Common myeloid progenitor, CD34-positive (primary cell): ENCODE measurements around the gene RSPH10B.
"Not testable (repeated sequence)": the region's sequence is repeated elsewhere in the genome, so short reads cannot be mapped to it uniquely, and the experiment has no call there.

ENCODE experiments used
- CTCF ChIA-PET: fragments of 350-600 bp; sonication (Branson Sonifier 250); formaldehyde crosslinking; loops from one replicate; lab custom pipeline; 2021; ENCODE audit warnings: antibody characterized with exemption; lab: Charles Lee
- POLR2A ChIA-PET: fragments of 350-600 bp; sonication (Branson Sonifier 250); formaldehyde crosslinking; loops from one replicate; lab custom pipeline; 2021; ENCODE audit warnings: antibody characterized with exemption; lab: Charles Lee
- DNase-seq, 3 donors: peaks; one replicate each; pipeline versions ENCODE4 v3.0.0 to v3.0.0-alpha.2; 2013
- H3K27ac ChIP-seq, 2 experiments: 1 replicate in 1 of 2; 2 replicates in 1 of 2; pipeline ENCODE4 v1.7.0; 2013; ENCODE audit warnings: inconsistent platforms in 2 of 2, low read length in 2 of 2, mild to moderate bottlenecking in 2 of 2, low read depth in 1 of 2, moderate library complexity in 1 of 2; ENCODE audit not compliant: severe bottlenecking in 2 of 2, insufficient read depth in 1 of 2, poor library complexity in 1 of 2
- H3K27me3 ChIP-seq, 5 experiments: replicated peaks in 2 of 5; 1 replicate in 3 of 5; 2 replicates in 2 of 5; pipeline versions ENCODE4 v1.6.1 to v1.7.0; 2013; ENCODE audit warnings: low read length in 4 of 5, mild to moderate bottlenecking in 2 of 5, moderate library complexity in 2 of 5, inconsistent platforms in 1 of 5; ENCODE audit not compliant: insufficient read depth in 5 of 5, control insufficient read depth in 4 of 5
- H3K36me3 ChIP-seq, 4 experiments: 1 replicate in 2 of 4; 2 replicates in 2 of 4; pipeline versions ENCODE4 v1.6.1 to v1.7.0; 2013; ENCODE audit warnings: low read length in 3 of 4, control low read depth in 1 of 4, mild to moderate bottlenecking in 1 of 4; ENCODE audit not compliant: control insufficient read depth in 4 of 4, insufficient read depth in 4 of 4
- H3K4me1 ChIP-seq, 4 experiments: 1 replicate in 3 of 4; 2 replicates in 1 of 4; pipeline versions ENCODE4 v1.6.1 to v1.7.1; 2013; ENCODE audit warnings: low read length in 3 of 4, mild to moderate bottlenecking in 3 of 4, control low read depth in 1 of 4, inconsistent platforms in 1 of 4, moderate library complexity in 1 of 4; ENCODE audit not compliant: control insufficient read depth in 4 of 4, insufficient read depth in 4 of 4; ENCODE audit errors: control extremely low read depth in 1 of 4
- H3K4me3 ChIP-seq, 7 experiments: 1 replicate in 4 of 7; 2 replicates in 3 of 7; pipeline versions ENCODE4 v1.5.1 to v1.7.0; 2013; ENCODE audit warnings: mild to moderate bottlenecking in 7 of 7, low read length in 6 of 7, moderate library complexity in 6 of 7, inconsistent platforms in 2 of 7, low read depth in 2 of 7, control low read depth in 1 of 7; ENCODE audit not compliant: insufficient read depth in 4 of 7, control insufficient read depth in 1 of 7; ENCODE audit errors: extremely low read depth in 1 of 7
- H3K9me3 ChIP-seq, 5 experiments: 1 replicate in 4 of 5; 2 replicates in 1 of 5; pipeline versions ENCODE4 v1.6.1 to v1.7.1; 2013; ENCODE audit warnings: low read length in 4 of 5, mild to moderate bottlenecking in 2 of 5, inconsistent platforms in 1 of 5, low read depth in 1 of 5, moderate library complexity in 1 of 5; ENCODE audit not compliant: control insufficient read depth in 4 of 5, insufficient read depth in 2 of 5; ENCODE audit errors: control extremely low read depth in 1 of 5
- WGBS: methylation state at CpG from one replicate; pipeline ENCODE4 v1.1.5; 2013; ENCODE audit not compliant: insufficient coverage; 5-methylcytosine and 5-hydroxymethylcytosine counted together

Gene RSPH10B

DNA sequence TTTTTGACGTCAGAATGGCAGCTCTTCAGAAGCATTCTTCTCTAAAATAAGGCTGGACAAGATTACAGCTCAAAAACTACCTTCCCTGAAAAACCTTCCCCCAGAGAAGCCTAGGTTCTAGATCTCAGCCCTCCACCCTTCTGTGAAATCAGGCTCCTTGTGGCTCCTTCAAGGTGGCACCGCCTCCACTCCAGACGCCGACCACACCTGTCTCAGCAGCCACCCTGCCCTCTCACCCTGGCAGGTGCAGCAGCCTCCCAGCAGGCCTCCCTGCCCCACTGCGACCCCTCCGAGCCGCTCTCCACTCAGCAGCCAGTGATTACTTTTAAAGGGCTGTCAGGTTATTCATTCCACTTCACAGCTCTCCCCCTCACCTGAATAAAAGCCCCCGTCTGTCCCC is 3.1 kb upstream of the RSPH10B start:
- CTCF ChIA-PET, POLR2A ChIA-PET, H3K27me3 ChIP-seq, H3K4me3 ChIP-seq, H3K4me1 ChIP-seq, H3K9me3 ChIP-seq, H3K36me3 ChIP-seq, H3K27ac ChIP-seq, DNase-seq: not testable (repeated sequence)
- WGBS: no CpG with 5 or more reads among the region's 8 CpGs

GRCh38 chr7:5963810-5964209 is 6.7 kb downstream of the RSPH10B start:
- POLR2A ChIA-PET, H3K27ac ChIP-seq, DNase-seq, H3K4me1 ChIP-seq, H3K27me3 ChIP-seq, H3K4me3 ChIP-seq, H3K9me3 ChIP-seq, H3K36me3 ChIP-seq, CTCF ChIA-PET: not testable (repeated sequence)
- no CpG with 5 or more reads among the region's 7 CpGs for WGBS

DNA sequence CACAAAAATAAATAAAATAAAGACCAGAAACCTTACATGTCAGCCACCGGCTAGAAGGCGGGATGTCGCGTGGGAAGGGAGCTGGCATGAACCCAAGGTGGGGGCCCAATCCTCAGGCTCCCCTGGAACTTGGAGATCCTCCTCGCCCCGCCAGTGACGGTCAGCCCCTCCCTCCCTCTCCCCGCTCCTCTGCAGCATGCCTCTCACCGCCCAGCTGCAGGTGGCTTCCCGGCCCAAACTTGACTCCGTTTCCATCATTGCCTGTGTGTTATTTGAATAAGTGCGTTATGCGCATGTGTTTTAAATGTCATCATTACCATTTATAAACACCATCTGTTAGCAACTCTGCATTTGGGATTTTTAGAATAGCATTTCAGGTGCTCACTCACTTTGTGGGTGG is 7.3 kb downstream of the RSPH10B start:
- H3K36me3 ChIP-seq, H3K4me1 ChIP-seq, H3K27ac ChIP-seq, H3K27me3 ChIP-seq, DNase-seq, CTCF ChIA-PET, H3K4me3 ChIP-seq, POLR2A ChIA-PET, H3K9me3 ChIP-seq: not testable (repeated sequence)
- WGBS: no CpG with 5 or more reads among the region's 13 CpGs

DNA sequence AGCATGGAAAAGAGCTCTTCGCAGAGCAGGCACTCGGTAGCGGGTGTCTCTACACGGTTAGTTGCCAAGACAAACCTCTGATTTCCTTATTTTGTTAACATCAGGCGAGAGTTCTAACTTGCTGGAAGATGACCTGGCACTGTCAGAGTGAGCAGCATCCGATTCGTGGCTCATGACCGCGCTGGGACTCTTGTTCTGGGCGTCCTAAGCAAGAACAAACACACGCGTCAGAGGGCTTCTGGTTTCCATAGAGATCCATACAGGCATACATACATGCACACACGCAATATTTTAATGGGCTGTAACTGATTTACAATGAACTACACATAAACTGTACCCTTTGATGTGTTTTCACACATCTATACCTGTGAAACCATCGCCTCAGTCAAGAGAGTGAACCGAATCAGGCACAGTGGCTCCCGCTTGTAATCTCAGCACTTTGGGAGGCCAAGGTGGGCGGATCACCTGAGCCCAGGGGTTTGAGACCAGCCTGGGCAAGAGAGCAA is 35.5 kb downstream of the RSPH10B start:
- H3K4me1 ChIP-seq, POLR2A ChIA-PET, H3K4me3 ChIP-seq, H3K27me3 ChIP-seq, CTCF ChIA-PET, DNase-seq, H3K27ac ChIP-seq, H3K36me3 ChIP-seq, H3K9me3 ChIP-seq: not testable (repeated sequence)
- WGBS: no CpG with 5 or more reads among the region's 17 CpGs

GRCh38 chr7:5931905-5932644 is 38.4 kb downstream of the RSPH10B start:
- H3K27me3 ChIP-seq, H3K4me1 ChIP-seq, H3K27ac ChIP-seq, H3K4me3 ChIP-seq, H3K36me3 ChIP-seq, CTCF ChIA-PET, POLR2A ChIA-PET, DNase-seq, H3K9me3 ChIP-seq: not testable (repeated sequence)
- no CpG with 5 or more reads among the region's 13 CpGs for WGBS

DNA sequence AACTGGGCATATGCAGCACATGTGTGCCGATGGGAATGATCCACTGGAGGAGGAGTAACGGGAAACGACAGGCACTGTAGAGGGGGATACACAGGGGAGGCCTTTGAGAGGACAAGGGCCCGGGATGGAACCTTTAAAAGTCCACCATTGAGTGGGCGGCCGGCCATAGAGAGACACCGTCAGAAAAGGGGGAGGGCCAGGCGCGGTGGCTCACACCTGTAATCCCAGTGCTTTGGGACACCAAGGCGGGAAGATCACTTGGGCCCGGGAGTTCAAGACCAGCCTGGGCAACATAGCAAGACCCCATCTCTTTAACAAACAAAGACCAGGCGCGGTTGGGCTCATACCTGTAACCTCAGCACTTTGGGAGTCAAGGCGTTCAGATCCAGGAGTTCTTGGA is 39.2 kb downstream of the RSPH10B start:
- H3K36me3 ChIP-seq, H3K27ac ChIP-seq, POLR2A ChIA-PET, H3K4me3 ChIP-seq, H3K27me3 ChIP-seq, CTCF ChIA-PET, DNase-seq, H3K9me3 ChIP-seq, H3K4me1 ChIP-seq: not testable (repeated sequence)
- WGBS: 98% methylated on average over 10 of the region's 14 CpGs

DNA sequence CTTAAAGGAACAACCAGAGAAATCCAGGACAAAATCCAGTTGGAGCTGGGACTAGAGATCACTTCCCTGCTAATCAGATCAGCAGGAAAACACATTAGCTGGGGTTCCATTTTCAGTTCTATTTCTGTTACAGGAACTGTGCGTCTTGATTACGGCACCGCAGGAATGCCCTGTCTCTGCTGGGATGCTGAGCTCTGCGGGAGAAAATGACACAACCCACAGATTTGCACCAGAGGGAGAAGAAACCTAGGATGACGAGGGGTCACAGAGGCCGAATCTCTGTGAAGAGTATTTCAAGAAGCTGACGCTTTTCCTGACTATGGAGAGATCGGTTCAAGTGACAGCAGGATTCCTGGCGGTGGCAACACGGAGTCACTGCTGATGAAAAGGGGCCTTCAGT is 40.2 kb downstream of the RSPH10B start:
- H3K36me3 ChIP-seq, H3K27me3 ChIP-seq, DNase-seq, CTCF ChIA-PET, H3K4me3 ChIP-seq, H3K4me1 ChIP-seq, H3K9me3 ChIP-seq, H3K27ac ChIP-seq, POLR2A ChIA-PET: not testable (repeated sequence)
- WGBS: no CpG with 5 or more reads among the region's 10 CpGs
